GM12878 (cell line): Measurements from ENCODE around the gene SUN5. TPM values are rescaled to one million over a fixed set of nuclear protein-coding genes. Genes with fewer than 3 reads are reported as not detected.

ENCODE experiments used
- ATAC-seq: fragments of 200-7000 bp; cut with Tn5 transposase; 3 replicates; pipeline ENCODE4 v1.9.1; 2020; ENCODE audit warnings: mild to moderate bottlenecking, moderate library complexity
- BruUV-seq: library from RNA; stranded (reverse); fragments of 400-500 nt; replicated peaks from 2 replicates; lab custom pipeline; 2021; lab: Mats Ljungman, UMichigan
- CTCF ChIA-PET: fragments of 300-600 bp; sonication (Branson Sonifier 250); formaldehyde crosslinking; extraction: SDS; loops from one replicate; lab custom pipeline; 2021; ENCODE audit warnings: inconsistent platforms; lab: Yijun Ruan, JAX
- POLR2A ChIA-PET: fragments of 350-600 bp; formaldehyde crosslinking; extraction: SDS; loops from one replicate; lab custom pipeline; 2021; ENCODE audit warnings: inconsistent platforms; lab: Charles Lee
- RAD21 ChIA-PET: fragments of 300-600 bp; sonication (Branson Sonifier 250); formaldehyde crosslinking; loops from one replicate; lab custom pipeline; 2023; ENCODE audit warnings: antibody characterized with exemption; ENCODE audit not compliant: unreplicated experiment; lab: Charles Lee
- SMC1A ChIA-PET: fragments of 300-600 bp; sonication (Branson Sonifier 250); formaldehyde crosslinking; loops from one replicate; lab custom pipeline; 2023; ENCODE audit not compliant: unreplicated experiment, uncharacterized antibody; lab: Charles Lee
- DNase-seq: peaks from one replicate; pipeline ENCODE4 v3.0.0-alpha.2; 2011; ENCODE audit warnings: low read depth, low spot score
- FAIRE-seq: peaks from 3 replicates; lab custom pipeline; 2011; peaks lifted over from hg19 to GRCh38; lab: Jason Lieb, UNC
- H2AFZ ChIP-seq: 2 replicates; pipeline ENCODE4 v1.6.0; 2011; ENCODE audit warnings: low read depth, low read length, control low read depth; ENCODE audit not compliant: control insufficient read depth
- H3K27ac ChIP-seq: 2 replicates; pipeline ENCODE4 v1.5.1; 2011; ENCODE audit warnings: control low read depth; ENCODE audit not compliant: control insufficient read depth, insufficient read depth
- H3K27me3 ChIP-seq, 2 experiments: replicated peaks in 1 of 2; 2 replicates each; pipeline versions ENCODE4 v1.6.0 to v1.6.1; 2011; ENCODE audit warnings: low read length in 1 of 2; ENCODE audit not compliant: control insufficient read depth in 2 of 2, insufficient read depth in 2 of 2
- H3K36me3 ChIP-seq, 2 experiments: 2 replicates each; pipeline ENCODE4 v1.5.1; 2011; ENCODE audit warnings: low read length in 1 of 2; ENCODE audit not compliant: control insufficient read depth in 2 of 2, insufficient read depth in 2 of 2
- H3K4me1 ChIP-seq: 2 replicates; pipeline ENCODE4 v1.6.1; 2011; ENCODE audit warnings: mild to moderate bottlenecking, low read length, moderate library complexity, mixed read lengths; ENCODE audit not compliant: control insufficient read depth, insufficient read depth
- H3K4me2 ChIP-seq: 2 replicates; pipeline ENCODE4 v1.6.0; 2011; ENCODE audit warnings: control low read depth; ENCODE audit not compliant: control insufficient read depth, insufficient read depth
- H3K4me3 ChIP-seq: fragments of 200-600 bp; sonication (generic); 2 replicates; pipeline ENCODE4 v1.5.1; 2016
- H3K79me2 ChIP-seq: 2 replicates; pipeline ENCODE4 v1.6.0; 2011; ENCODE audit warnings: low read length; ENCODE audit not compliant: control insufficient read depth, insufficient read depth
- H3K9ac ChIP-seq: 2 replicates; pipeline ENCODE4 v1.8.0; 2011; ENCODE audit warnings: low read length, control low read depth, mixed read lengths; ENCODE audit not compliant: control insufficient read depth, insufficient read depth
- H3K9me3 ChIP-seq: replicated peaks from 3 replicates; pipeline ENCODE4 v1.5.1; 2011; ENCODE audit warnings: mild to moderate bottlenecking, low read length; ENCODE audit not compliant: control insufficient read depth, insufficient read depth
- H4K20me1 ChIP-seq: 2 replicates; pipeline ENCODE4 v1.6.0; 2011; ENCODE audit not compliant: control insufficient read depth, insufficient read depth
- CEBPZ ChIP-seq: fragments of 150-350 bp; IDR thresholded peaks from 2 replicates; pipeline ENCODE4 v1.6.1; 2016; ENCODE audit warnings: low read depth, low read length
- CHD2 ChIP-seq: IDR thresholded peaks from 2 replicates; pipeline ENCODE4 v1.6.1; 2011; ENCODE audit warnings: low read depth, low read length, improper control_type of control experiment, borderline replicate concordance
- CREM ChIP-seq: IDR thresholded peaks from 2 replicates; pipeline ENCODE4 v1.6.1; 2014; ENCODE audit warnings: antibody characterized with exemption, low read depth
- DPF2 ChIP-seq: fragments of 450-650 bp; IDR thresholded peaks from 2 replicates; pipeline ENCODE4 v1.6.1; 2017; ENCODE audit warnings: mild to moderate bottlenecking
- IRF4 ChIP-seq: IDR thresholded peaks from 2 replicates; pipeline ENCODE4 v1.6.1; 2011; ENCODE audit warnings: low read depth, low read length
- PAX5 ChIP-seq: IDR thresholded peaks from 2 replicates; pipeline ENCODE4 v1.6.1; 2011; ENCODE audit warnings: low read depth, low read length, borderline replicate concordance
- RBBP5 ChIP-seq: fragments of 200-600 bp; sonication (generic); conservative IDR thresholded peaks from 2 replicates; pipeline ENCODE4 v1.6.1; 2016
- RELB ChIP-seq: fragments of 450-650 bp; IDR thresholded peaks from 2 replicates; pipeline ENCODE4 v1.6.1; 2017; ENCODE audit warnings: low read depth, mild to moderate bottlenecking, moderate library complexity
- RUNX3 ChIP-seq: IDR thresholded peaks from 2 replicates; pipeline ENCODE4 v1.6.1; 2012; ENCODE audit warnings: low read length, inconsistent platforms
- SRF ChIP-seq, 2 experiments: IDR thresholded peaks; 2 replicates each; pipeline ENCODE4 v1.6.1; 2011; ENCODE audit warnings: low read depth in 2 of 2, low read length in 2 of 2, mild to moderate bottlenecking in 1 of 2, moderate library complexity in 1 of 2
- TCF12 ChIP-seq: IDR thresholded peaks from 2 replicates; pipeline ENCODE4 v1.6.1; 2011; ENCODE audit warnings: low read depth, mild to moderate bottlenecking, low read length
- WGBS: methylation state at CpG from one replicate; pipeline ENCODE4 v1.1.6; 2016; ENCODE audit warnings: low lambda C conversion rate; ENCODE audit not compliant: insufficient replicate concordance, insufficient coverage; ENCODE audit errors: missing lambda C conversion rate; 5-methylcytosine and 5-hydroxymethylcytosine counted together
- in situ Hi-C: fragments of 300-500 bp; cut with MboI; formaldehyde crosslinking; loops from 9 replicates; pipeline ENCODE4 v1.14.3; 2018; ENCODE audit warnings: mixed read lengths
- intact Hi-C: fragments of 100-400 bp; cut with micrococcal nuclease; formaldehyde crosslinking; loops from one replicate; pipeline ENCODE4 v1.14.2; 2022; ENCODE audit not compliant: unreplicated experiment
- polyA plus RNA-seq, 11 experiments: library from polyadenylated mRNA; depleted of rRNA in 4 of 11; unstranded in 6 of 11; stranded (reverse) in 5 of 11; fragments of >200 nt; fragmentation: Nextera tagmentation in 4 of 11; fragmentation: Illumina TruSeq in 1 of 11; extraction: Ambion mirVana in 4 of 11; extraction: Trizol in 1 of 11; gene quantifications; 1 replicate in 1 of 11; 2 replicates in 10 of 11; pipeline versions ENCODE4 v1.2.1 to v1.2.3, GENCODE V29; 2011 to 2016; ENCODE audit warnings: inconsistent platforms in 2 of 11, missing spikeins in 2 of 11, low read depth in 1 of 11
- total RNA-seq, 4 experiments: library from RNA; depleted of rRNA in 3 of 4; stranded (reverse); fragments of >200 nt in 3 of 4; fragmentation: Illumina TruSeq in 1 of 4; extraction: Trizol in 1 of 4; gene quantifications; 2 replicates each; pipeline versions ENCODE4 v1.2.1 to v1.2.3, GENCODE V29; 2013 to 2021

SUN5 gene
- total and polyA plus RNA-seq, 10 of the 15 experiments (the other 5 are each of a cell fraction or from before 2014, with no cell fraction given), result not detected

GRCh38 chr20:33020278-33021161, 16.3 kb upstream of the SUN5 start:
- Histone ChIP-seq H3K27ac (no peak overlapping the region), H3K79me2 (no peaks in the 10 kb centered on the region), H3K36me3 (no peaks in the 10 kb centered on the region), H2AFZ (no peak overlapping the region), H3K4me2 (no peak overlapping the region), H3K9ac (no peak overlapping the region), H3K4me3 (no peak overlapping the region), H3K27me3 (peaks cover 0 to 1% of the 10 kb centered on the region in 2 experiments; a peak in 1 of 4 replicates), H4K20me1 (no peaks in the 10 kb centered on the region), H3K4me1 (peaks cover 3% of the 10 kb centered on the region), H3K9me3 (no peaks in the 10 kb centered on the region)
- WGBS, result 49% methylated on average over 18 of the region's 18 CpGs
- intact Hi-C loops, result no loop called here
- RAD21 ChIA-PET, result no interaction called here
- no peak for FAIRE-seq
- TF ChIP-seq CREM (no peak), RUNX3 (no peak), DPF2 (no peak), SRF (IDR thresholded peaks at IDR 0.05; ENCODE audit: low read depth in 2 of 2, low read length in 2 of 2) (no peak), TCF12 (no peak)
- no TSS peak for BruUV-seq
- DNase-seq, result no peak
- CTCF ChIA-PET, result no interaction called here
- no peak for ATAC-seq
- SMC1A ChIA-PET, result no interaction called here
- POLR2A ChIA-PET, result no interaction called here
- in situ Hi-C loops, result no loop called here

DNA sequence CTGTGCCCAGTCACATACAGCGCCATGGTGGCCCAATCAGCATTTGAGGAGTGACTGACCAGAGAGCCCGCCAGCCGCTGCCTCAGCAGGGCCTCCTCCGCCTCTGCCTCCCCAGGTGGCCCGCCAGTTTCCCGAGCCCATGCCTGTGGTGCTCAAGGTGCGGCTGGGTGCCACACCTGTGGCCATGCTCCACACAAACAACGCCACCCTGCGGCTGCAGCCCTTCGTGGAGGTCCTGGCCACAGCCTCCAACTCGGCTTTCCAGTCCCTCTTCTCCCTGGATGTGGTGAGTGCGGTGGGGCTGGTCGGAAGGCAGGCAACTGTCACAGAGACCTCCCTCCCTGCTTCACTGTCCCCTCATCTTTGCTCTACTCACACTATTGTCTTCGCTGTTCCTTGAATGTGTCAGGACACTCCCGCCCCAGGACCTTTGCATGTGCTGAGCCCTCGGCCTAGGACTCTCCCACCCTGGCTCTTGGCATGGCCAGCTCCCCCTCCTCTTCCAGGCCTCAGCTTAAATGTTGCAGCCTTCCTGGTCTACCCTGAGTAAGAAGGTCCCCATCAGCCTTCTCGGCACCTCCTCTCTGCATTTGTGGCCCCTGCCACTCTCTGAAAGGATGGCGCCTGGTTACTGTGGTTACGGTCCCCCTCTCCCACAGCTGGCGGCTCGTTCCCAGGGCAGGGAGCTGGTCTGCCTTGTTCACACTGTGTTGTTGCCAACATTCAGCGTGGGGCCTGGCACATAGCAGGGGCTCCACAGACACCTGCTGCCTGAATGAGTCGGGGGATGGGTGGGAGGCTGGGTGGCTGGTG, 15.4 kb upstream of the SUN5 start:
- BruUV-seq, result no TSS peak
- peaks cover 3% of the 10 kb centered on the region for H3K4me1 ChIP-seq
- ChIA-PET CTCF (no interaction called here), SMC1A (no interaction called here), RAD21 (no interaction called here), POLR2A (no interaction called here)
- no peaks in the 10 kb centered on the region for H3K9me3 ChIP-seq
- H3K9ac ChIP-seq, result no peak overlapping the region
- intact Hi-C loops, result no loop called here
- H3K36me3 ChIP-seq, result no peaks in the 10 kb centered on the region
- H3K4me2 ChIP-seq, result no peak overlapping the region
- H3K79me2 ChIP-seq, result no peaks in the 10 kb centered on the region
- DNase-seq (no peak), ATAC-seq (no peak), FAIRE-seq (no peak)
- 48% methylated on average over 23 of the region's 23 CpGs for WGBS
- no peak overlapping the region for H3K4me3 ChIP-seq
- no peak overlapping the region for H2AFZ ChIP-seq
- H3K27ac ChIP-seq, result no peak overlapping the region
- H3K27me3 ChIP-seq, result peaks cover 0 to 1% of the 10 kb centered on the region in 2 experiments; a peak in 1 of 4 replicates
- H4K20me1 ChIP-seq, result no peaks in the 10 kb centered on the region
- in situ Hi-C loops, result no loop called here
- TF ChIP-seq CEBPZ (no peak), RBBP5 (no peak), CHD2 (no peak), RELB (no peak), IRF4 (no peak), SRF (IDR thresholded peaks at IDR 0.05; ENCODE audit: low read depth in 2 of 2, low read length in 2 of 2) (no peak), PAX5 (no peak)
